Heart right ventricle (tissue), 16 donors: ENCODE data around the gene ZNF516. TPM values are rescaled to one million over a fixed set of nuclear protein-coding genes. Genes with fewer than 3 reads are reported as not detected.

Experiments used
- ATAC-seq, 8 donors: fragments of 200-7000 bp; cut with Tn5 transposase; one replicate each; pipeline ENCODE4 v1.9.1; 2020; ENCODE audit warnings: mild to moderate bottlenecking in 8 of 8, moderate library complexity in 8 of 8, moderate number of reproducible peaks in 1 of 8
- DNase-seq, 2 donors: peaks; one replicate each; pipeline ENCODE4 v3.0.0-alpha.2; 2020
- H3K27ac ChIP-seq, 10 donors: fragments of 200-600 bp; sonication (generic) in 2 of 10; one replicate each; pipeline versions ENCODE4 v1.5.0 to v1.8.0; 2020 to 2022; ENCODE audit warnings: mild to moderate bottlenecking in 3 of 10
- H3K27me3 ChIP-seq, 7 donors: fragments of 200-600 bp; one replicate each; pipeline ENCODE4 v1.8.0; 2021 to 2022; ENCODE audit warnings: mild to moderate bottlenecking in 2 of 7
- H3K36me3 ChIP-seq, 9 donors: fragments of 200-600 bp; sonication (generic) in 1 of 9; one replicate each; pipeline versions ENCODE4 v1.5.0 to v1.8.0; 2020 to 2022; ENCODE audit warnings: mild to moderate bottlenecking in 2 of 9
- H3K4me1 ChIP-seq, 9 donors: fragments of 200-600 bp; sonication (generic) in 1 of 9; one replicate each; pipeline versions ENCODE4 v1.5.0 to v1.8.0; 2020 to 2022; ENCODE audit warnings: mild to moderate bottlenecking in 4 of 9
- H3K4me3 ChIP-seq, 10 donors: fragments of 200-600 bp; sonication (generic) in 2 of 10; one replicate each; pipeline versions ENCODE4 v1.5.0 to v1.8.0; 2020 to 2022; ENCODE audit warnings: mild to moderate bottlenecking in 7 of 10, moderate library complexity in 2 of 10
- H3K9me3 ChIP-seq, 11 donors: fragments of 200-600 bp in 10 of 11; sonication (generic) in 2 of 11; one replicate each; pipeline versions ENCODE4 v1.5.0 to v1.8.0; 2013 to 2022; ENCODE audit warnings: mild to moderate bottlenecking in 2 of 11, control low read depth in 1 of 11, moderate library complexity in 1 of 11
- WGBS, 2 donors: extraction: QIAGEN DNeasy Blood & Tissue Kit; methylation state at CpG; one replicate each; pipeline ENCODE4 v1.1.7; 2013; ENCODE audit warnings: inconsistent platforms in 1 of 2; 5-methylcytosine and 5-hydroxymethylcytosine counted together
- intact Hi-C, 10 donors: fragments of 100-400 bp; cut with DNase I; formaldehyde crosslinking; loops; one replicate each; pipeline versions ENCODE4 v1.11.1 to v1.14.2; 2022
- polyA plus RNA-seq, 2 donors: library from polyadenylated mRNA; stranded (reverse); fragments of 200-250 nt; gene quantifications; one replicate each; pipeline ENCODE4 v1.2.3, GENCODE V29; 2013
- total RNA-seq, 10 donors: library from RNA; stranded (reverse); fragmentation: NEBNext Ultra II Directional in 3 of 10; extraction: Animal tissue kit (Norgen Biotek cat#: 25700) in 3 of 10; gene quantifications; one replicate each; pipeline versions ENCODE4 v1.2.1 to v1.2.4, GENCODE V29; 2021 to 2023
- TF ChIP-seq, protein P1 (sequence below), 9 donors: fragments of 200-600 bp; sonication (generic) in 2 of 9; IDR thresholded peaks; one replicate each; pipeline versions ENCODE4 v1.5.0 to v1.8.0; 2021 to 2022; ENCODE audit warnings: antibody characterized with exemption in 9 of 9, mild to moderate bottlenecking in 5 of 9, moderate library complexity in 1 of 9
- donor health status: Arrhythmogenic right ventricular cardiomyopathy.
- donor health status: ischemic (EF 13 %, LVEDD 7.1; RV severe dilation, severe dysfunction).
- donor health status: healthy with polysubstance abuse.
- donor health status: DM: no; HTN: yes; CAD: no.
- donor health status: DM: no; HTN: no; CAD: no.
- donor health status: ischemic (EF 25% LVEDD 6.9; RV normal size, moderate dysfunction).
- donor health status: ischemic (EF 25% LVEDD 5.7; RV mildly dilated, moderate dysfunction).
- donor health status: healthy.
- donor health status: DM: yes; HTN: yes; CAD: no.
- donor health status: Ischemic cardiomyopathy.
- donor health status: ischemic (EF 35%, LVEDD 5.7; RV mildly dilated, moderate dysfunction).
- donor health status: nonischemic (EF 11% LVEDD 7.7; RV severe dilation, severe dysfunction).
- donor health status: DM: yes; HTN: yes; CAD: no.
- donor health status: PGD.
- donor health status: ischemic (EF 29% LVEDD 5.4; RV normal size, mild dysfunction).
- donor health status: nonischemic (EF 23%, LVEDD 6.1; RV moderate dilation, normal function).

Gene ZNF516
- total and polyA plus RNA-seq, 12 donors, result 2.6 to 24.8 (median 17.3) TPM

DNA sequence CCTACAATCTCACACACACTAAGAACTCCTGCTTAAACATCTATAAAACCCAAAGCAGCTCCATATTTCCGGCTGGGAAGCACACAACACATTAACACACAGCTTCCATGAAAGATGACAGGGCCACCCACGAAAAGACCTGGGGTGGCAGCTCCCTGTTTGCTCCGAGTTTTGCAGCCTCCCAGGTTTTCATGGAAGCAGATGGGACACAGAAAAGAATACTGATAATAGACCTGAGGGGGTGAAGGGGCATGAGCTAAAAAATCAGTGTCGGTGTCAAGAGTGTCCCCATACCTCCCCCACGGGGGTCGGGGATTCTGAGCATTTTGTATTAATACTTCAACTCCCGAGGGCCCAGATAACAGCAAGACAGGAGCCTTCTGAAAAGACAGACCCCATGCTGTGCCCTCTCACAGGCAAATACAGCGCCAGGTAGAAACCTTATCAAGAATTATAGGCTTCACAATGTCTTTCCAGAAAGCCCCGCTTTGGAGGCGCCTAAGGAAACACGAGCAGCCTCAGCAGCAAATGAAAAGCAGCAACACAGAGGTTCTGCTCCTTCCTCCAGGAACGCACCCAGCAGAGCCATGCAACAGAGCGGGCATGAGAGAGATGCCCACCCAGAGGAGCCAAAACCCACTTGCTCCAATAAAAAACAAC lies 50.5 kb downstream of the ZNF516 start:
- 80 to 85% methylated on average over 13 of the region's 13 CpGs for WGBS, 2 donors
- no peaks in the 10 kb centered on the region for H3K27me3 ChIP-seq
- ATAC-seq (no peak), DNase-seq (no peak)
- TF ChIP-seq, protein P1, sequence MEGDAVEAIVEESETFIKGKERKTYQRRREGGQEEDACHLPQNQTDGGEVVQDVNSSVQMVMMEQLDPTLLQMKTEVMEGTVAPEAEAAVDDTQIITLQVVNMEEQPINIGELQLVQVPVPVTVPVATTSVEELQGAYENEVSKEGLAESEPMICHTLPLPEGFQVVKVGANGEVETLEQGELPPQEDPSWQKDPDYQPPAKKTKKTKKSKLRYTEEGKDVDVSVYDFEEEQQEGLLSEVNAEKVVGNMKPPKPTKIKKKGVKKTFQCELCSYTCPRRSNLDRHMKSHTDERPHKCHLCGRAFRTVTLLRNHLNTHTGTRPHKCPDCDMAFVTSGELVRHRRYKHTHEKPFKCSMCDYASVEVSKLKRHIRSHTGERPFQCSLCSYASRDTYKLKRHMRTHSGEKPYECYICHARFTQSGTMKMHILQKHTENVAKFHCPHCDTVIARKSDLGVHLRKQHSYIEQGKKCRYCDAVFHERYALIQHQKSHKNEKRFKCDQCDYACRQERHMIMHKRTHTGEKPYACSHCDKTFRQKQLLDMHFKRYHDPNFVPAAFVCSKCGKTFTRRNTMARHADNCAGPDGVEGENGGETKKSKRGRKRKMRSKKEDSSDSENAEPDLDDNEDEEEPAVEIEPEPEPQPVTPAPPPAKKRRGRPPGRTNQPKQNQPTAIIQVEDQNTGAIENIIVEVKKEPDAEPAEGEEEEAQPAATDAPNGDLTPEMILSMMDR (IDR thresholded peaks at IDR 0.05), result no peak
- no peak overlapping the region for H3K27ac ChIP-seq
- H3K9me3 ChIP-seq, result no peaks in the 10 kb centered on the region
- H3K4me3 ChIP-seq, result no peak overlapping the region
- H3K4me1 ChIP-seq, result peaks cover 0 to 65% (median 49%) of the 10 kb centered on the region in 9 donors
- intact Hi-C loops, result no loop called here
- H3K36me3 ChIP-seq, result peaks cover 0 to 36% (median 22%) of the 10 kb centered on the region in 9 donors

DNA sequence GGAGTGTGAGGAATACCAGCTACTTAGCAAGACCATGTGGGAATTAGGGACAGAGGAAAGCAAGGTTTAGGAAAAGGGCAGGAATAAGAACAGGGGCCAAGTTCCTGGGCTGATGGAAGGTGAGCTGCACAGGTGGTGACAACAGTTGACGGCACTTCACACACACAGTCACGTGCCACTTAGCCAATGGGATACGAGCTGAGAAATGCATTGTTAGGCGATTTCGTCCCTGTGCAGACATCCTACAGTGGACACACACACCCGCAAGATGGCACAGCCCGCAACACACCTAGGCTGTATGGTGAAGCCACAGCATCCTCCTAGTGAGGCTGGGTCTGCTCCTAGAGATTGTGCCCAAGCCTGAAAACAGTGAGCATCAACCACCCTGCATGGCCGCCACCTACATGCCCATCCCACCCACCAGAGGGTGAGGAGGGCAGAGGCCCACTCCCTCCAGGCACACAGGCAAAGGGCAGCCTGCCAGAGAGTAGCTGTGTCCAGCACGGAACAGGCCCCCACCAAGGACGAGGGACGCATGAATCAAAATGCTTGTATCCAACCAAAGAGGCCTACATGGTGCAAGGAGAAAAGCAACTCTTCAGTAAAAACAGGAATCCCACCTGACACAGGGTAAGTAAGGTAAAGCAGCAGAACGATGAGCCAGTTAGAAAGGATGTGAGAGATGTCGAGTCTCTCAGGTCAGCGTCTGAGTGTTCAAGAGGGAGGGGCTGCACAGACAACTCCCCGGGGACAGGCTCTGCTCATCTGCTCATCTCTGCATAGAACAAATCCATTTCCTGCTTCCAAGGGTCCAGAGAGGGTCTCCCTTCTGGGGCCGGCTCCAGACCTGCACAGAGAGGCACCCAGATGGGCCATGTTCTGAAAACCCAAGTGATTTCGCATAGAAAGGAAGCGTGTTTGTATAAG lies 51.3 kb downstream of the ZNF516 start:
- TF ChIP-seq, protein P1 (IDR thresholded peaks at IDR 0.05), result no peak
- Histone ChIP-seq H3K27ac (no peak overlapping the region), H3K4me1 (peaks cover 0 to 57% (median 43%) of the 10 kb centered on the region in 9 donors), H3K27me3 (no peaks in the 10 kb centered on the region), H3K4me3 (no peak overlapping the region), H3K36me3 (peaks cover 0 to 42% (median 22%) of the 10 kb centered on the region in 9 donors), H3K9me3 (no peaks in the 10 kb centered on the region)
- intact Hi-C loops, result no loop called here
- no peak for DNase-seq
- 76 to 89% methylated on average over 18 of the region's 18 CpGs for WGBS, 2 donors
- ATAC-seq, result peak in 1 of 8 donors; percentile 24

DNA sequence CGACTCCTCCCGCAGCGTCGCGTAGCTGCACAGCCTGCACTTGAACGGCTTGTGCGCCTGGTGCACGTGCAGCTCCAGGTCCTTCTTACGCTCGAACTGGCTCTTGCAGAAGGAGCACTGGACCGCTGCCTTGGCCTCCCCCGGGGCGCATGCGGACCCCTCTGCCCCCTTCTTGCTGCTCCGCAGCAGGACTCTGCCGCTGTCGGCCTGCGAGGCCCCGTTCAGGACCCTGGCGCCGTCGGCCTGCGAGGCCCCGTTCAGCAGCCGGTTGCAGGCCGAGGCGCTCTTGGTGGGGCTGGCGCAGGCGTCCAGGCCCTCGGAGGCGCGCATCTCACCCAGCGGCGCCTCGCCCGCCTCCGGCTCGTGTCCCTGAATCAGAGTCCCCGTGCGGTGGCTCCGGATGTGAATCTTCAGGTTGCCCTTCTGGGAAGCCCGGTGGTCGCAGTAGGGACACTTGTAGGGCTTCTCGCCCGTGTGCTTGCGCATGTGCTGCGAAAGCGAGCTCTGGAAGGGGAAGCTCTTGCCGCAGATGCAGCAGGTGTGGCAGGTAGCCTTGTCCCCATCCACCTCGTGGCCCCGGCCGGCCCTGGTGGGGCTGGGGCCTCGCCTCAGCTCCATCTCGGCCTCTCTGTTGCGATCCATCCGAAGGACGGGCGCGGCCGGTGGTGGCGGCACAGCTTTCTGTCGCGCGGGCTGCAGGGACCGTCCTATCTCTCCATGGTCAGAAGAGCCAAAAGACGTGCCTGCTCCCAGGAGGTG lies 52.5 kb downstream of the ZNF516 start:
- Histone ChIP-seq H3K9me3 (no peaks in the 10 kb centered on the region), H3K4me3 (no peak overlapping the region), H3K27ac (no peak overlapping the region), H3K36me3 (peaks cover 0 to 48% (median 22%) of the 10 kb centered on the region in 9 donors), H3K4me1 (peaks cover 0 to 45% (median 34%) of the 10 kb centered on the region in 9 donors), H3K27me3 (no peaks in the 10 kb centered on the region)
- intact Hi-C loops, result no loop called here
- 96 to 97% methylated on average over 66 of the region's 66 CpGs for WGBS, 2 donors
- TF ChIP-seq, protein P1 (IDR thresholded peaks at IDR 0.05), result no peak
- ATAC-seq, result no peak
- no peak for DNase-seq
